SU-DHL-6 (cell line): ENCODE results near the gene NDUFS5.

ENCODE experiments used
- H2AFZ ChIP-seq: fragments of 200-600 bp; sonication (generic); 2 replicates; pipeline ENCODE4 v1.6.1; 2014; ENCODE audit warnings: low read depth, mild to moderate bottlenecking, moderate library complexity, mixed read lengths, antibody characterized with exemption, low read length; ENCODE audit not compliant: severe bottlenecking
- H3F3A ChIP-seq: fragments of 200-600 bp; shearing (Covaris generic); 2 replicates; pipeline ENCODE4 v1.6.0; 2016; ENCODE audit warnings: antibody characterized with exemption, mild to moderate bottlenecking; ENCODE audit not compliant: insufficient read depth
- H3K27ac ChIP-seq: fragments of 200-600 bp; sonication (generic); 2 replicates; pipeline ENCODE4 v1.5.1; 2016; ENCODE audit warnings: low read depth, mild to moderate bottlenecking, low read length, moderate library complexity, mixed read lengths
- H3K27me3 ChIP-seq: fragments of 200-600 bp; sonication (generic), shearing (Covaris generic); 2 replicates; pipeline ENCODE4 v1.6.0; 2014; ENCODE audit warnings: mild to moderate bottlenecking, low read length
- H3K36me3 ChIP-seq: fragments of 200-600 bp; sonication (generic); 2 replicates; pipeline ENCODE4 v1.6.1; 2014; ENCODE audit warnings: mild to moderate bottlenecking, low read length, mixed read lengths
- H3K4me2 ChIP-seq: fragments of 300-600, 200-600 bp; shearing (Covaris generic), sonication (generic); 2 replicates; pipeline ENCODE4 v1.6.0; 2014; ENCODE audit warnings: low read length, low read depth, mild to moderate bottlenecking; ENCODE audit not compliant: poor library complexity, severe bottlenecking
- H3K4me3 ChIP-seq: fragments of 200-600 bp; sonication (generic); 2 replicates; pipeline ENCODE4 v1.5.1; 2014; ENCODE audit warnings: antibody characterized with exemption, low read length, mild to moderate bottlenecking, mixed read lengths; ENCODE audit not compliant: insufficient read depth, poor library complexity, severe bottlenecking
- H3K79me2 ChIP-seq: fragments of 200-600 bp; sonication (generic); 2 replicates; pipeline ENCODE4 v1.6.1; 2014; ENCODE audit warnings: mild to moderate bottlenecking, low read length, moderate library complexity; ENCODE audit not compliant: insufficient read depth
- H3K9ac ChIP-seq: fragments of 200-600 bp; sonication (generic); 2 replicates; pipeline ENCODE4 v1.7.0; 2014; ENCODE audit warnings: mild to moderate bottlenecking, low read length
- H3K9me2 ChIP-seq: fragments of 200-600 bp; sonication (generic); replicated peaks from 2 replicates; pipeline ENCODE4 v1.6.1; 2014; ENCODE audit warnings: low read length; ENCODE audit not compliant: insufficient read depth
- H3K9me3 ChIP-seq: fragments of 200-600 bp; sonication (generic); 2 replicates; pipeline ENCODE4 v1.6.1; 2014; ENCODE audit warnings: low read length, mixed read lengths; ENCODE audit not compliant: insufficient read depth
- H4K20me1 ChIP-seq: fragments of 200-600 bp; sonication (generic); 2 replicates; pipeline ENCODE4 v1.6.1; 2014; ENCODE audit warnings: low read depth, mild to moderate bottlenecking, antibody characterized with exemption, low read length, moderate library complexity, mixed read lengths
- CTCF ChIP-seq: fragments of 200-600 bp; sonication (generic); IDR thresholded peaks from one replicate; pipeline ENCODE4 v1.5.1; 2017; ENCODE audit warnings: antibody characterized with exemption, mild to moderate bottlenecking, low read length, moderate library complexity; ENCODE audit not compliant: insufficient read depth, poor library complexity, severe bottlenecking
- EZH2phosphoT487 ChIP-seq: fragments of 200-600 bp; sonication (generic), shearing (Covaris generic); conservative IDR thresholded peaks from 2 replicates; pipeline ENCODE4 v1.6.1; 2018; ENCODE audit warnings: mild to moderate bottlenecking, antibody characterized with exemption, low read length, moderate library complexity, mixed read lengths

The NDUFS5 gene

GRCh38 chr1:39003281-39003680 lies 22.9 kb upstream of the NDUFS5 start:
- TF ChIP-seq CTCF (no peak), EZH2phosphoT487 (no peak)
- Histone ChIP-seq H3K9me2 (no peaks in the 10 kb centered on the region), H3K4me2 (no peak overlapping the region), H3K9ac (no peak overlapping the region), H3K36me3 (peaks cover 44% of the 10 kb centered on the region), H3F3A (no peaks in the 10 kb centered on the region), H3K27ac (no peak overlapping the region), H3K79me2 (peaks cover 8% of the 10 kb centered on the region; the same call in 1 of the 2 replicates), H3K27me3 (no peaks in the 10 kb centered on the region), H2AFZ (no peak overlapping the region), H3K4me3 (no peak overlapping the region), H4K20me1 (0 out of 2 replicates have a peak, but pooled peaks cover under 1% of the 10 kb centered on the region), H3K9me3 (no peaks in the 10 kb centered on the region)

DNA sequence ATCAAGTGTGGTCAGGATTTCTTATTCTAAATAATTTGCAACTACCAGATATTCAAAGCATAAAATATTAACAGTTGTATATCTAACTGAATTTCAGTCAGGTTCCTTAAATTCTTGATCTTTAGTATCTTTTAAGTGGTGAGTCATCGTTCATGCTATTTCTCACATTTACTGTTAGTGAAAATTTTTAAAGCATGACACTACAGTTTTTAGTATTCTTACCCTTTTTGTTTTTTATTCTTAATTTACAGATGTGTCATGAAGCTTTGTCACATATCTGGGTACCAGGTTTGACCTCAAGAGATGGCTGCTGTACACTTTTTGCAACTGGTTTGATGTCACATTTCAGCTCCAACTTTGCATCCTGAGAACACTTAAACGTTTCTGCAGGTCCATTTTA lies 22.4 kb upstream of the NDUFS5 start:
- H3K9ac ChIP-seq: no peak overlapping the region
- no peaks in the 10 kb centered on the region for H3F3A ChIP-seq
- no peak overlapping the region for H3K4me2 ChIP-seq
- H4K20me1 ChIP-seq: no peaks in the 10 kb centered on the region
- no peaks in the 10 kb centered on the region for H3K27me3 ChIP-seq
- H2AFZ ChIP-seq: no peak overlapping the region
- H3K36me3 ChIP-seq: peaks cover 44% of the 10 kb centered on the region
- H3K4me3 ChIP-seq: no peak overlapping the region
- no peaks in the 10 kb centered on the region for H3K9me2 ChIP-seq
- TF ChIP-seq CTCF (no peak), EZH2phosphoT487 (no peak)
- peaks cover 3% of the 10 kb centered on the region; the same call in 1 of the 2 replicates for H3K79me2 ChIP-seq
- no peak overlapping the region for H3K27ac ChIP-seq
- H3K9me3 ChIP-seq: no peaks in the 10 kb centered on the region

DNA sequence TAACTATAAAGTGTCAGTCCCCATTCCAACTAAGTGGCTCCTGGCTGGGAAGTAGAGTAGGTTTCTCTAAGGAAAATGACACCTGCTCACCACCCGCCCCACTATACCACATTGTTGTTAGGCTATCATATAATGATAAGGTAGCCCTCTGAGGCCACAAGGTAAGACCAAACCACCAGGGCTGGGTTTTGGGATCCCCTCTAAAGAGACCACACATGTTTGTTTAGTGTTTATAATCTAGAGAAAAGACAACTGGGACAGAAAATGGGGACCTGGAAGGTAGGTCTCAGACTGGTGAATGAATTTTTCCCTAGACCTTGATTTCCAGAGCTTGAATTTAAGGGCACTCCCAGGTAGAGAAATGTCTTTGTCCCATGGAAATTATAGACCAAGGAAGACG lies 19.9 kb upstream of the NDUFS5 start:
- no peaks in the 10 kb centered on the region for H3F3A ChIP-seq
- no peaks in the 10 kb centered on the region for H4K20me1 ChIP-seq
- no peak overlapping the region for H3K4me3 ChIP-seq
- H3K36me3 ChIP-seq: peaks cover 37% of the 10 kb centered on the region
- H2AFZ ChIP-seq: no peak overlapping the region
- H3K9ac ChIP-seq: no peak overlapping the region
- H3K27me3 ChIP-seq: no peaks in the 10 kb centered on the region
- H3K27ac ChIP-seq: no peak overlapping the region
- TF ChIP-seq CTCF (no peak), EZH2phosphoT487 (no peak)
- H3K9me2 ChIP-seq: no peaks in the 10 kb centered on the region
- H3K4me2 ChIP-seq: no peak overlapping the region
- no peaks in the 10 kb centered on the region for H3K9me3 ChIP-seq
- H3K79me2 ChIP-seq: no peaks in the 10 kb centered on the region
